Parathyroid adenoma (tissue), 2 donors: ENCODE results near the gene LYPD4.

Experiments
- H2AFZ ChIP-seq: fragments of 300-600 bp; sonication (generic); one replicate; pipeline ENCODE4 v1.7.0; 2017; ENCODE audit warnings: antibody characterized with exemption, mild to moderate bottlenecking
- H3K27ac ChIP-seq: fragments of 300-600 bp; sonication (generic); one replicate; pipeline ENCODE4 v1.7.0; 2017
- H3K27me3 ChIP-seq: fragments of 300-600 bp; sonication (generic); one replicate; pipeline ENCODE4 v1.7.0; 2017; ENCODE audit warnings: low read length; ENCODE audit not compliant: control insufficient read depth, insufficient read depth
- H3K36me3 ChIP-seq: fragments of 300-600 bp; sonication (generic); one replicate; pipeline ENCODE4 v1.7.0; 2017; ENCODE audit warnings: low read length; ENCODE audit not compliant: control insufficient read depth, insufficient read depth
- H3K4me1 ChIP-seq: fragments of 300-600 bp; sonication (generic); one replicate; pipeline ENCODE4 v1.7.0; 2017; ENCODE audit warnings: control low read depth
- H3K4me2 ChIP-seq: fragments of 300-600 bp; sonication (generic); one replicate; pipeline ENCODE4 v1.7.0; 2017; ENCODE audit warnings: low read length
- H3K4me3 ChIP-seq: fragments of 300-600 bp; sonication (generic); one replicate; pipeline ENCODE4 v1.7.0; 2017; ENCODE audit warnings: low read depth, low read length
- H3K79me2 ChIP-seq: fragments of 300-600 bp; sonication (generic); one replicate; pipeline ENCODE4 v1.7.0; 2017; ENCODE audit warnings: control low read depth
- H3K9ac ChIP-seq: fragments of 300-600 bp; sonication (generic); one replicate; pipeline ENCODE4 v1.7.0; 2017; ENCODE audit warnings: mild to moderate bottlenecking
- H3K9me3 ChIP-seq: fragments of 300-600 bp; sonication (generic); one replicate; pipeline ENCODE4 v1.7.0; 2017; ENCODE audit warnings: low read length; ENCODE audit not compliant: control insufficient read depth
- TF ChIP-seq, protein P1 (sequence below): fragments of 300-600 bp; sonication (generic); IDR thresholded peaks from one replicate; pipeline ENCODE4 v1.7.0; 2017; ENCODE audit warnings: antibody characterized with exemption, mild to moderate bottlenecking
- donor health status: primary hyperparathyroidism.

The LYPD4 gene

DNA sequence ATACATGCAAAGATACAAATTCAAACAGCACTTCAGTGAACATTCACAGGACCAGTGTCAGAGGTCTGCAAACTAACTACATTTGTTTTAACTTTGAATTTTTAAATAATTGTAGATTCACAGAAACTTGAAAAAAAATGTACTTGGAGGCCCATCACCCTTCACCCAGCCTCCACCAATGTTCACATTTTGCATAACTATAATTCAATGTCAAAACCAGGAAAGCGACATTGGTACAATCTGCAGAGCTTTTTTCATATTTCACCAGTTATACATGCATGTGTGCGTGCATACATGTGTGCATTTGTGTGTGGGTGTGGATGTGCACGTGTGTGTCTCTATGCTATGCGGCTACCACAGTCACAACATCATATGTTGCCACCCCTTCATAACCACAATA is 29.2 kb downstream of the LYPD4 start:
- Histone ChIP-seq H3K9me3 (no peaks in the 10 kb centered on the region), H2AFZ (no peak overlapping the region), H3K9ac (no peak overlapping the region), H3K4me3 (no peak overlapping the region), H3K79me2 (no peaks in the 10 kb centered on the region), H3K27ac (no peak overlapping the region), H3K4me1 (no peaks in the 10 kb centered on the region), H3K4me2 (no peak overlapping the region), H3K27me3 (no peaks in the 10 kb centered on the region), H3K36me3 (no peaks in the 10 kb centered on the region)
- TF ChIP-seq, protein P1, sequence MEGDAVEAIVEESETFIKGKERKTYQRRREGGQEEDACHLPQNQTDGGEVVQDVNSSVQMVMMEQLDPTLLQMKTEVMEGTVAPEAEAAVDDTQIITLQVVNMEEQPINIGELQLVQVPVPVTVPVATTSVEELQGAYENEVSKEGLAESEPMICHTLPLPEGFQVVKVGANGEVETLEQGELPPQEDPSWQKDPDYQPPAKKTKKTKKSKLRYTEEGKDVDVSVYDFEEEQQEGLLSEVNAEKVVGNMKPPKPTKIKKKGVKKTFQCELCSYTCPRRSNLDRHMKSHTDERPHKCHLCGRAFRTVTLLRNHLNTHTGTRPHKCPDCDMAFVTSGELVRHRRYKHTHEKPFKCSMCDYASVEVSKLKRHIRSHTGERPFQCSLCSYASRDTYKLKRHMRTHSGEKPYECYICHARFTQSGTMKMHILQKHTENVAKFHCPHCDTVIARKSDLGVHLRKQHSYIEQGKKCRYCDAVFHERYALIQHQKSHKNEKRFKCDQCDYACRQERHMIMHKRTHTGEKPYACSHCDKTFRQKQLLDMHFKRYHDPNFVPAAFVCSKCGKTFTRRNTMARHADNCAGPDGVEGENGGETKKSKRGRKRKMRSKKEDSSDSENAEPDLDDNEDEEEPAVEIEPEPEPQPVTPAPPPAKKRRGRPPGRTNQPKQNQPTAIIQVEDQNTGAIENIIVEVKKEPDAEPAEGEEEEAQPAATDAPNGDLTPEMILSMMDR = no peak

DNA sequence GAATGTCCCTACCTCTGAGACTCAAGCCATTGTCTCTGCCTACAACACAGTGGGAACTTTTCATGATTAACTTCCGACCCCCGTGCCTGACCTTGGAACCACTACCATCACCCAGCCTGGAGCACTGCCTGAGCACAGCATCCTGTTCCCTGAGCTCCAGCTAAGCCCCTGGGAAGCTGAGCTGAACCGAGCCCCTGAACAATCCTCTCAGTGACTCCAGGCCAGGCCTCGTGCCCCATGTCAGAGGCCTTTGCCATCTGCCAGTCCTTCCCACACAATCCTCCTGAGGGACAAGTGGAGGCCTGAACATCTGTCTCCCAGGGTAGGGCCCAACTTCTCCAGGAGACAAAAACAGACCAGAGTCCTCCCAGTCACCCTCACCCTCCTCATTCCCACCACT is 30.6 kb downstream of the LYPD4 start:
- Histone ChIP-seq H3K4me3 (no peak overlapping the region), H3K27me3 (no peaks in the 10 kb centered on the region), H3K36me3 (no peaks in the 10 kb centered on the region), H3K9ac (no peak overlapping the region), H2AFZ (no peak overlapping the region), H3K4me1 (no peaks in the 10 kb centered on the region), H3K79me2 (no peaks in the 10 kb centered on the region), H3K9me3 (no peaks in the 10 kb centered on the region), H3K4me2 (no peak overlapping the region), H3K27ac (no peak overlapping the region)
- TF ChIP-seq, protein P1 = no peak

DNA sequence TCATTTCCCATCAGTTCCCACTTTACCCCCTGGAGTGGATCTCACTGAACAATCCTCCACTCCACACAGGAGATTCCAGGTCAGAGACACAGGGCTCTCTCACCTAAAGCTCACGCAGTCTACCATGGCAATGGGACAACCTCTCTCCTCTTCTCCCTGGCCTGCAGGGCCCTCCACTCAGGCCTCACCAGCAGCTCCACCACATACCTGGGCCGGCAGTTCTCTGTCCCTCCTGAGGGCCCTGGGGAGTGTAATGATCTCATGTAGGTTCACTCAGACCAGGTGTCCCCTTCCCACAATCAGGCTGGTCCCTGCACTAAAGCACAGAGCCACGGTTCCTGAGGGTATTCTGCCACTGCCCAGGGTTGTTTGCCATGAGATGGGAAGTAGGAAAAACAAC is 32.5 kb downstream of the LYPD4 start:
- Histone ChIP-seq H3K9ac (no peak overlapping the region), H3K36me3 (no peaks in the 10 kb centered on the region), H3K4me1 (no peaks in the 10 kb centered on the region), H3K79me2 (no peaks in the 10 kb centered on the region), H3K4me2 (no peak overlapping the region), H3K27me3 (no peaks in the 10 kb centered on the region), H3K9me3 (no peaks in the 10 kb centered on the region), H3K4me3 (no peak overlapping the region), H2AFZ (no peak overlapping the region), H3K27ac (no peak overlapping the region)
- TF ChIP-seq, protein P1 = no peak

DNA sequence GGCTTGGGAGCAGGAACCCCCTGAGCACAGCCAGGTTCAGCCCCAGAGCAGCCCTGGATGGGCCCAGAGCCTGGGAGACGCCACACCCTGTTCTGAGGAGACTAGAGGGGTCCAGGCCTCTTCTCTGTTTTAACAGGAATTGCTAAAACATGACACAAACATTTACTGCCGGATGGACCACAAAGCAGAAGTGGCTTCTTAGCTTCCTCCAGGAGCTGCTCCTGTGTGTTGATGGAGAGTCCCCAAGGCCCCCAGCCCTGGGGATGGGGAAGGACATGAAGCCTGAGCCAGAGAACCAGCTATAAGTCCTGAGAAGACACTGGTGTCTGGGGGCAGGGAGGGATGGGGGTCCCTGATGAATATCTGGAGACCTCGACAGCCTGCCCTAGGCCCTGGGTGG is 33.4 kb downstream of the LYPD4 start:
- Histone ChIP-seq H3K9me3 (no peaks in the 10 kb centered on the region), H3K27me3 (no peaks in the 10 kb centered on the region), H3K4me2 (no peak overlapping the region), H3K36me3 (no peaks in the 10 kb centered on the region), H3K79me2 (no peaks in the 10 kb centered on the region), H3K4me3 (no peak overlapping the region), H3K9ac (no peak overlapping the region), H3K4me1 (no peaks in the 10 kb centered on the region), H2AFZ (no peak overlapping the region), H3K27ac (no peak overlapping the region)
- TF ChIP-seq, protein P1 = no peak

DNA sequence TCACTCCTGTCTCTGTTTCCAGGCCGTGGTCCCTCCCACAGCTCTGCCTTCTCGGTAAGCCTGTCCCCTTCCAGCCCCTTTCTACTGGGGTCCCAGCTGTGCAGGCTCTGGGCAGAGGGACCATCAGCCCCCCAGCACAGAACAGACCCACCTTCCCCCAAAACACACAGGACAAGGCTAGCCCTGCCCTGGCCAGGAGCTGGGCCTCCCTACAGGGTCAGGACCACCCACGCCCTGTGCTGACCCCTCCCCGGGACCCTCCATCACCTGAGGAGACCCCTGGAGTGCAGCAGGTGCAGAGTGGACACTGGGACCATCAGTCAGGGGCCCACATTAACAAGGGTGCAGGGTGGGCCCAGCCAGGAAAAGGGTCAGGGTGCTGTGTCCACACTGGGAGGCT is 34.2 kb downstream of the LYPD4 start:
- no peaks in the 10 kb centered on the region for H3K36me3 ChIP-seq
- H3K4me3 ChIP-seq = no peak overlapping the region
- no peak overlapping the region for H3K9ac ChIP-seq
- no peaks in the 10 kb centered on the region for H3K9me3 ChIP-seq
- TF ChIP-seq, protein P1 = no peak
- H3K79me2 ChIP-seq = no peaks in the 10 kb centered on the region
- H3K4me1 ChIP-seq = no peaks in the 10 kb centered on the region
- no peak overlapping the region for H3K27ac ChIP-seq
- no peak overlapping the region for H2AFZ ChIP-seq
- no peak overlapping the region for H3K4me2 ChIP-seq
- H3K27me3 ChIP-seq = no peaks in the 10 kb centered on the region
